PC-3 (cell line): ENCODE results near the gene DNPEP. TPM values are rescaled to one million over a fixed set of nuclear protein-coding genes. Genes with fewer than 3 reads are reported as not detected.

ENCODE experiments used
- ATAC-seq: fragments of 200-7000 bp; cut with Tn5 transposase; 2 replicates; pipeline ENCODE4 v1.9.1; 2020; ENCODE audit warnings: mild to moderate bottlenecking, moderate library complexity
- BruUV-seq: library from RNA; stranded (reverse); fragments of 400-500 nt; replicated peaks from 2 replicates; lab custom pipeline; 2021; lab: Mats Ljungman, UMichigan
- CTCF ChIA-PET: fragments of 300-600 bp; sonication (Branson Sonifier 250); formaldehyde crosslinking; loops from one replicate; lab custom pipeline; 2022; ENCODE audit warnings: antibody characterized with exemption; lab: Charles Lee
- POLR2A ChIA-PET: fragments of 300-600 bp; sonication (Branson Sonifier 250); formaldehyde crosslinking; loops from one replicate; lab custom pipeline; 2022; ENCODE audit warnings: antibody characterized with exemption; ENCODE audit not compliant: unreplicated experiment; lab: Charles Lee
- DNase-seq: peaks from one replicate; pipeline ENCODE4 v3.0.0-alpha.2; 2015
- H2AFZ ChIP-seq: fragments of 300-600 bp; sonication (generic); 2 replicates; pipeline ENCODE4 v1.6.0; 2016; ENCODE audit warnings: antibody characterized with exemption, low read length
- H3F3A ChIP-seq: fragments of 300-600 bp; sonication (generic); one replicate; pipeline ENCODE4 v1.6.0; 2017; ENCODE audit warnings: antibody characterized with exemption, low read length, control low read depth, mild to moderate bottlenecking; ENCODE audit not compliant: unreplicated experiment
- H3K27ac ChIP-seq: fragments of 300-600 bp; sonication (generic); 2 replicates; pipeline ENCODE4 v1.5.1; 2016; ENCODE audit warnings: mild to moderate bottlenecking, low read length
- H3K27me3 ChIP-seq: fragments of 300-600 bp; sonication (generic); 2 replicates; pipeline ENCODE4 v1.6.1; 2016; ENCODE audit warnings: low read length, mixed read lengths
- H3K36me3 ChIP-seq: fragments of 300-600 bp; sonication (generic); 2 replicates; pipeline ENCODE4 v1.6.1; 2016; ENCODE audit warnings: low read depth, mixed run types, low read length, mixed read lengths
- H3K4me1 ChIP-seq: fragments of 300-600 bp; sonication (generic); 2 replicates; pipeline ENCODE4 v1.5.1; 2016; ENCODE audit warnings: low read length; ENCODE audit not compliant: insufficient read depth
- H3K4me2 ChIP-seq: fragments of 300-600 bp; sonication (generic); 2 replicates; pipeline ENCODE4 v1.6.0; 2016; ENCODE audit warnings: low read length
- H3K4me3 ChIP-seq: fragments of 300-600 bp; sonication (generic); 2 replicates; pipeline ENCODE4 v1.5.1; 2016; ENCODE audit warnings: mild to moderate bottlenecking, low read length, mixed read lengths
- H3K79me2 ChIP-seq: fragments of 300-600 bp; sonication (generic); 2 replicates; pipeline ENCODE4 v1.6.1; 2017; ENCODE audit warnings: low read length, mixed read lengths
- H3K9ac ChIP-seq: fragments of 300-600 bp; sonication (generic); 2 replicates; pipeline ENCODE4 v1.6.0; 2016; ENCODE audit warnings: mild to moderate bottlenecking, low read length
- H3K9me2 ChIP-seq: fragments of 300-600 bp; sonication (generic); replicated peaks from 2 replicates; pipeline ENCODE4 v1.6.1; 2016; ENCODE audit warnings: mixed run types, low read length, mixed read lengths
- H3K9me3 ChIP-seq: fragments of 300-600 bp; sonication (generic); 2 replicates; pipeline ENCODE4 v1.6.1; 2016; ENCODE audit warnings: low read length, mixed read lengths
- H4K20me1 ChIP-seq: fragments of 300-600 bp; sonication (generic); 2 replicates; pipeline ENCODE4 v1.6.1; 2016; ENCODE audit warnings: low read length, mixed read lengths
- EZH2 ChIP-seq: fragments of 300-600 bp; sonication (generic); IDR thresholded peaks from one replicate; pipeline ENCODE4 v1.6.1; 2017; ENCODE audit warnings: antibody characterized with exemption, mild to moderate bottlenecking, low read length; ENCODE audit not compliant: unreplicated experiment
- EZH2phosphoT487 ChIP-seq: fragments of 300-600 bp; sonication (generic); IDR thresholded peaks from 2 replicates; pipeline ENCODE4 v1.6.1; 2018; ENCODE audit warnings: mild to moderate bottlenecking, antibody characterized with exemption, low read length, borderline replicate concordance
- intact Hi-C: fragments of 100-400 bp; cut with micrococcal nuclease; formaldehyde crosslinking; loops from 2 replicates; pipeline ENCODE4 v1.9.0; 2023
- total RNA-seq: library from RNA; depleted of rRNA; stranded (reverse); fragments of >200 nt; gene quantifications from 2 replicates; pipeline ENCODE4 v1.2.3, GENCODE V29; 2014
- TF ChIP-seq, protein P1 (sequence below): fragments of 300-600 bp; sonication (generic); conservative IDR thresholded peaks from 2 replicates; pipeline ENCODE4 v1.5.1; 2017; ENCODE audit warnings: antibody characterized with exemption, low read depth, mild to moderate bottlenecking, low read length

The DNPEP gene
- total RNA-seq, 1 experiment from 2014 or later, result 114 TPM

GRCh38 chr2:219388121-219388906, 602 bp upstream of the DNPEP start:
- Histone ChIP-seq H3K4me1 (peaks cover 15% of the 10 kb centered on the region), H3F3A (no peaks in the 10 kb centered on the region), H3K4me2 (peak overlapping the region; percentile 86), H3K36me3 (peaks cover 23% of the 10 kb centered on the region), H3K79me2 (peaks cover 11% of the 10 kb centered on the region), H3K9ac (peak overlapping the region; percentile 40; the same call in 1 of the 2 replicates), H3K9me3 (no peaks in the 10 kb centered on the region), H4K20me1 (0 out of 2 replicates have a peak, but pooled peaks cover 9% of the 10 kb centered on the region), H3K9me2 (no peaks in the 10 kb centered on the region), H3K27ac (peak overlapping the region; percentile 5; the same call in 1 of the 2 replicates), H3K4me3 (peak overlapping the region; percentile 66), H3K27me3 (no peaks in the 10 kb centered on the region), H2AFZ (peak overlapping the region; percentile 95)
- DNase-seq, result peak; percentile 95
- ChIA-PET POLR2A (interaction anchor here (0.5 to 1.4 kb wide), 11 partner anchors 10 to 1047 kb away, joined by 3 to 14 read pairs (median 10); partner anchors contain the start of genes DNAJB2 and GMPPA), CTCF (interaction anchor here (0.6 to 2.0 kb wide), 10 partner anchors 11 to 142 kb away, joined by 3 to 15 read pairs (median 5); partner anchors contain the start of gene DNAJB2)
- intact Hi-C loops, result loop anchor here (5.0 to 10.0 kb wide), 2 partner anchors 109 to 224 kb away; partner anchors contain the start of genes GMPPA and NHEJ1
- ATAC-seq, result peak; percentile 67
- no peak for TF ChIP-seq EZH2
- TF ChIP-seq, protein P1, sequence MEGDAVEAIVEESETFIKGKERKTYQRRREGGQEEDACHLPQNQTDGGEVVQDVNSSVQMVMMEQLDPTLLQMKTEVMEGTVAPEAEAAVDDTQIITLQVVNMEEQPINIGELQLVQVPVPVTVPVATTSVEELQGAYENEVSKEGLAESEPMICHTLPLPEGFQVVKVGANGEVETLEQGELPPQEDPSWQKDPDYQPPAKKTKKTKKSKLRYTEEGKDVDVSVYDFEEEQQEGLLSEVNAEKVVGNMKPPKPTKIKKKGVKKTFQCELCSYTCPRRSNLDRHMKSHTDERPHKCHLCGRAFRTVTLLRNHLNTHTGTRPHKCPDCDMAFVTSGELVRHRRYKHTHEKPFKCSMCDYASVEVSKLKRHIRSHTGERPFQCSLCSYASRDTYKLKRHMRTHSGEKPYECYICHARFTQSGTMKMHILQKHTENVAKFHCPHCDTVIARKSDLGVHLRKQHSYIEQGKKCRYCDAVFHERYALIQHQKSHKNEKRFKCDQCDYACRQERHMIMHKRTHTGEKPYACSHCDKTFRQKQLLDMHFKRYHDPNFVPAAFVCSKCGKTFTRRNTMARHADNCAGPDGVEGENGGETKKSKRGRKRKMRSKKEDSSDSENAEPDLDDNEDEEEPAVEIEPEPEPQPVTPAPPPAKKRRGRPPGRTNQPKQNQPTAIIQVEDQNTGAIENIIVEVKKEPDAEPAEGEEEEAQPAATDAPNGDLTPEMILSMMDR, result peak; percentile 64
- no TSS peak for BruUV-seq

DNA sequence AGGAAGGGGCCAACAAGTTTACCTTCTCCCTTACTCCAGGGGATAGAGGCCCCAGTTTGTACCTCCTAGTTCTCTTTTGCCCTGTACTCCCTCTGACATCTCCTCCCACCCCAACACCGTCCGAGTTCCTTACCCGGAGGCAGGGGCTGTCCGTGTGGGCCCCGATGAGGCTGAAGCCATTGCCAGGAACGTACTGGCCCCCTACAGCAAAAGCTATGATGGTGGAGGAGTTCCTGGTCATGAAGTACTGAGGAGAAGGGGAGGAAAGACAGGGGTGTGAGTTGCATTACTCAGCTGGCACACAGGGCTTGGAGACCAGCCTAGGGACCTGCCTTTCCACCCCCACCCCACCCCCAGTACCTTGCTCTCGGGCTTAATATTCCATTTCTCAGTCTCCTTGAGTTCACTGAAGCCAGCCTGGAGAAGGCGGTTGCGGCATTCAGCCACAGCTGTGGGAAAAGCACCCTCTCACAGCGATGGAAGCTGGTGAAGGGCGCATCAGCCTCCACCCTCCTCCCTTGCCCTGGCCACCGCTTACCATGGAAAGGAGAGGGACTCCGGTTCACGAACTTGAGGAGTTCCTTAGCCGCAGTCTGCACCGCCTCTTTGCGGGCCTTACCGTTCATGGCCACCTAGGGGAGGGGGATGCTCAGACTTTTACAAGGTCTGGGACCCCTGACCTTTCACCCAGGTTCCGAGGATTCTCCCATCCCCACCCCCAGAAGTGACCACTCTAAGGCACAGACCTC, 1.0 kb downstream of the DNPEP start:
- Histone ChIP-seq H3K9me2 (no peaks in the 10 kb centered on the region), H3K4me2 (peak overlapping the region; percentile 100), H3K27me3 (no peaks in the 10 kb centered on the region), H3K27ac (no peak overlapping the region), H3K4me3 (peak overlapping the region; percentile 99), H3K9ac (peak overlapping the region; percentile 99), H3K36me3 (peaks cover 28% of the 10 kb centered on the region), H2AFZ (peak overlapping the region; percentile 87; the same call in 1 of the 2 replicates), H3K4me1 (peaks cover 15% of the 10 kb centered on the region), H3K79me2 (peaks cover 11% of the 10 kb centered on the region), H3F3A (no peaks in the 10 kb centered on the region), H4K20me1 (0 out of 2 replicates have a peak, but pooled peaks cover 9% of the 10 kb centered on the region), H3K9me3 (no peaks in the 10 kb centered on the region)
- intact Hi-C loops, result loop anchor here (1.0 to 10.0 kb wide), 4 partner anchors 24 to 222 kb away; partner anchors contain the start of genes GMPPA, NHEJ1, TUBA4A and TUBA4B
- ChIA-PET POLR2A (interaction anchor here (1.1 to 1.4 kb wide), 2 partner anchors 111 to 112 kb away, joined by 11 to 14 read pairs; partner anchors contain the start of gene GMPPA), CTCF (interaction anchor here (1.3 kb wide), 1 partner anchor 92 kb away, joined by 5 read pairs; no protein-coding TSS in a partner anchor)
- no peak for TF ChIP-seq EZH2
- TF ChIP-seq, protein P1, result no peak
- TF ChIP-seq EZH2phosphoT487, result no peak
- BruUV-seq, result TSS peak; percentile 34
- ATAC-seq, result no peak
- DNase-seq, result no peak
